ENCODE results near the gene CEP170B. TPM values are rescaled to one million over a fixed set of nuclear protein-coding genes. Genes with fewer than 3 reads are reported as not detected.
A peak's percentile ranks its signal among the peaks of the same experiment; 100 is the strongest.

The CEP170B gene
- total and polyA plus RNA-seq, 2 of the 13 experiments (the other 11 are each of a cell fraction or from before 2014, with no cell fraction given) = 4.3 to 8.8 TPM

GRCh38 chr14:104827177-104828055, 37.7 kb upstream of the CEP170B start (continued):
- TF ChIP-seq AGO2 (optimal IDR thresholded peaks at IDR 0.05; ENCODE audit: low read depth, low read length) (peak; percentile 40), FIP1L1 (IDR thresholded peaks at IDR 0.05; ENCODE audit: borderline replicate concordance, insufficient read depth, low read depth, low read length) (no peak), ZSCAN21 (CRISPR knock-in tag; IDR thresholded peaks at IDR 0.05; ENCODE audit: borderline replicate concordance) (peak; percentile 87; the same call in 1 of the 2 replicates), SALL2 (CRISPR knock-in tag; IDR thresholded peaks at IDR 0.05) (no peak), NONO (IDR thresholded peaks at IDR 0.05) (no peak), NONO (CRISPR knock-in tag; conservative IDR thresholded peaks at IDR 0.05) (peak; percentile 65), RAD51 (IDR thresholded peaks at IDR 0.05; ENCODE audit: borderline replicate concordance) (no peak), CHD2 (IDR thresholded peaks at IDR 0.05; ENCODE audit: low read depth, low read length) (no peak), RAD21 (CRISPR knock-in tag; IDR thresholded peaks at IDR 0.05) (peak; percentile 69), NKX3-1 (CRISPR knock-in tag; IDR thresholded peaks at IDR 0.05) (no peak), SRSF1 (optimal IDR thresholded peaks at IDR 0.05; ENCODE audit: low read depth, low read length) (no peak), RNF219 (CRISPR knock-in tag; IDR thresholded peaks at IDR 0.05) (no peak), KMT2B (CRISPR knock-in tag; IDR thresholded peaks at IDR 0.05) (no peak), SOX6 (IDR thresholded peaks at IDR 0.05) (no peak), SOX6 (CRISPR knock-in tag; IDR thresholded peaks at IDR 0.05) (0 out of 2 replicates have a peak, but pooled peaks have one; percentile 10), NAIF1 (CRISPR knock-in tag; IDR thresholded peaks at IDR 0.05; ENCODE audit: borderline replicate concordance) (no peak), ARID5B (CRISPR knock-in tag; IDR thresholded peaks at IDR 0.05) (0 out of 2 replicates have a peak, but pooled peaks have one; percentile 15), ZNF605 (CRISPR knock-in tag; IDR thresholded peaks at IDR 0.05) (peak; percentile 24; the same call in 1 of the 2 replicates), EED (CRISPR knock-in tag; IDR thresholded peaks at IDR 0.05) (0 out of 2 replicates have a peak, but pooled peaks have one; percentile 80), ZFX (CRISPR knock-in tag; IDR thresholded peaks at IDR 0.05; ENCODE audit: low read depth) (peak; percentile 72), KAT8 (CRISPR knock-in tag; IDR thresholded peaks at IDR 0.05) (no peak), SMAD3 (CRISPR knock-in tag; IDR thresholded peaks at IDR 0.05) (no peak), BCL3 (CRISPR knock-in tag; IDR thresholded peaks at IDR 0.05) (0 out of 2 replicates have a peak, but pooled peaks have one; percentile 30), ZBTB7A (CRISPR knock-in tag; IDR thresholded peaks at IDR 0.05) (peak; percentile 86; the same call in 1 of the 2 replicates)
